ENCODE results near the gene SCMH1. TPM values are rescaled to one million over a fixed set of nuclear protein-coding genes. Genes with fewer than 3 reads are reported as not detected.

Gene SCMH1
- polyA plus RNA-seq, 2 of the 4 experiments (the other 2 are of a cell fraction) = 11.6 to 26.7 TPM

GRCh38 chr1:41051022-41051421, 191.1 kb downstream of the SCMH1 start:
- FAIRE-seq (no peak), ATAC-seq (no peak), DNase-seq (ENCODE audit: low read depth in 1 of 2, low spot score in 1 of 2) (no peak)
- H3K4me1 ChIP-seq = peaks cover 5% of the 10 kb centered on the region; the same call in 1 of the 3 replicates
- 78% methylated on average over 1 of the region's 1 CpG for WGBS (ENCODE audit: missing lambda C conversion rate)
- CTCF ChIA-PET = no interaction called here
- H3K4me2 ChIP-seq = no peak overlapping the region
- TF ChIP-seq MAX (IDR thresholded peaks at IDR 0.05) (no peak), EHMT2 (IDR thresholded peaks at IDR 0.05; ENCODE audit: low read depth) (no peak)
- H3K9me3 ChIP-seq = no peaks in the 10 kb centered on the region
- no peak overlapping the region for H3K27ac ChIP-seq
- POLR2A ChIA-PET = no interaction called here
- no peak overlapping the region for H3K4me3 ChIP-seq

GRCh38 chr1:41048540-41048939, 193.6 kb downstream of the SCMH1 start:
- CTCF ChIA-PET = no interaction called here
- H3K9me3 ChIP-seq = no peaks in the 10 kb centered on the region
- ATAC-seq = no peak
- POLR2A ChIA-PET = no interaction called here
- no peak overlapping the region for H3K4me2 ChIP-seq
- TF ChIP-seq RARB (CRISPR knock-in tag; IDR thresholded peaks at IDR 0.05) = no peak
- no peak overlapping the region for H3K27ac ChIP-seq
- FAIRE-seq = no peak
- no peak for DNase-seq (ENCODE audit: low read depth in 1 of 2, low spot score in 1 of 2)
- no peak overlapping the region for H3K4me3 ChIP-seq
- 83% methylated on average over 3 of the region's 3 CpGs for WGBS (ENCODE audit: missing lambda C conversion rate)
- H3K4me1 ChIP-seq = peaks cover 14% of the 10 kb centered on the region; the same call in 2 of the 3 replicates

- ATAC-seq (peak in 1 of 2 experiments; percentile 15; a peak in 3 of 6 replicates), FAIRE-seq (no peak), DNase-seq (ENCODE audit: low read depth in 1 of 2, low spot score in 1 of 2) (no peak)
- H3K4me2 ChIP-seq = no peak overlapping the region
- WGBS (ENCODE audit: missing lambda C conversion rate) = 81% methylated on average over 10 of the region's 10 CpGs
- no peak overlapping the region for H3K4me3 ChIP-seq
- CTCF ChIA-PET = no interaction called here
- TF ChIP-seq HEYL (CRISPR knock-in tag; IDR thresholded peaks at IDR 0.05) (no peak), NPAS2 (CRISPR knock-in tag; IDR thresholded peaks at IDR 0.05; ENCODE audit: borderline replicate concordance) (no peak), MYC (IDR thresholded peaks at IDR 0.05; ENCODE audit: borderline replicate concordance, low read length) (no peak), ZSCAN20 (CRISPR knock-in tag; IDR thresholded peaks at IDR 0.05) (no peak), KDM5A (IDR thresholded peaks at IDR 0.05) (no peak), HDAC2 (IDR thresholded peaks at IDR 0.05) (no peak), ATOH8 (CRISPR knock-in tag; IDR thresholded peaks at IDR 0.05; ENCODE audit: low read depth) (no peak), JUNB (IDR thresholded peaks at IDR 0.05) (no peak)
- H3K27ac ChIP-seq = no peak overlapping the region
- H3K4me1 ChIP-seq = peaks cover 14% of the 10 kb centered on the region; the same call in 2 of the 3 replicates
- H3K9me3 ChIP-seq = no peaks in the 10 kb centered on the region
- POLR2A ChIA-PET = no interaction called here
Measured at GRCh38 chr1:41046347-41046775, 195.7 kb downstream of the SCMH1 start.

- Histone ChIP-seq H3K9me3 (no peaks in the 10 kb centered on the region), H3K27ac (0 out of 6 replicates have a peak overlapping the region, but pooled peaks of 1 of the 2 experiments have one; percentile 16), H3K4me3 (no peak overlapping the region), H3K4me1 (peaks cover 9% of the 10 kb centered on the region; the same call in 2 of the 3 replicates), H3K4me2 (no peak overlapping the region)
- FAIRE-seq (no peak), ATAC-seq (no peak), DNase-seq (ENCODE audit: low read depth in 1 of 2, low spot score in 1 of 2) (no peak)
- TF ChIP-seq RFX5 (IDR thresholded peaks at IDR 0.05) (no peak), HOXA7 (CRISPR knock-in tag; IDR thresholded peaks at IDR 0.05) (no peak), JUN (IDR thresholded peaks at IDR 0.05) (no peak), HEYL (CRISPR knock-in tag; IDR thresholded peaks at IDR 0.05) (no peak), BHLHE40 (IDR thresholded peaks at IDR 0.05; ENCODE audit: low read depth, low read length) (no peak), FOXS1 (CRISPR knock-in tag; IDR thresholded peaks at IDR 0.05) (no peak), TP53 (CRISPR knock-in tag; IDR thresholded peaks at IDR 0.05) (no peak)
- 79% methylated on average over 5 of the region's 5 CpGs for WGBS (ENCODE audit: missing lambda C conversion rate)
- ChIA-PET POLR2A (no interaction called here), CTCF (no interaction called here)
Measured at GRCh38 chr1:41045740-41046139, 196.4 kb downstream of the SCMH1 start.

GRCh38 chr1:41044187-41044586, 197.9 kb downstream of the SCMH1 start:
- no peak overlapping the region for H3K4me2 ChIP-seq
- CTCF ChIA-PET = interaction anchor here (2.0 kb wide), 1 partner anchor 10 kb away, joined by 6 read pairs; no protein-coding TSS in a partner anchor
- POLR2A ChIA-PET = no interaction called here
- TF ChIP-seq HDAC2 (IDR thresholded peaks at IDR 0.05) (no peak), CHD2 (IDR thresholded peaks at IDR 0.05; ENCODE audit: low read length, partially characterized antibody) (no peak), ZFP36 (IDR thresholded peaks at IDR 0.05; ENCODE audit: borderline replicate concordance, partially characterized antibody) (no peak), RARB (CRISPR knock-in tag; IDR thresholded peaks at IDR 0.05) (no peak), TFCP2L1 (CRISPR knock-in tag; IDR thresholded peaks at IDR 0.05) (no peak), MAX (IDR thresholded peaks at IDR 0.05) (no peak), REST (IDR thresholded peaks at IDR 0.05) (no peak), MAFK (IDR thresholded peaks at IDR 0.05; ENCODE audit: partially characterized antibody) (no peak), RNF2 (IDR thresholded peaks at IDR 0.05; ENCODE audit: borderline replicate concordance, low read depth) (no peak), CBX8 (IDR thresholded peaks at IDR 0.05) (no peak)

More at GRCh38 chr1:41044187-41044586, 197.9 kb downstream of the SCMH1 start:
- Histone ChIP-seq H3K4me1 (peaks cover 9% of the 10 kb centered on the region; the same call in 2 of the 3 replicates), H3K27ac (peak overlapping the region; percentile 24 to 25; a peak in 3 of 6 replicates), H3K4me3 (no peak overlapping the region), H3K9me3 (no peaks in the 10 kb centered on the region)
- WGBS (ENCODE audit: missing lambda C conversion rate) = 68% methylated on average over 2 of the region's 2 CpGs
- ATAC-seq (no peak), FAIRE-seq (no peak), DNase-seq (ENCODE audit: low read depth in 1 of 2, low spot score in 1 of 2) (no peak)
